HepG2 (cell line): ENCODE data around the gene AGAP1. TPM values are rescaled to one million over a fixed set of nuclear protein-coding genes. Genes with fewer than 3 reads are reported as not detected.

Source experiments
- ZBTB40 ChIP-seq, 2 experiments: fragments of 450-650 bp in 1 of 2; sonication (generic) in 1 of 2; formaldehyde crosslinking in 1 of 2; IDR thresholded peaks; 2 replicates each; pipeline versions ENCODE4 v1.6.1 to v1.8.0; 2016 to 2022; ENCODE audit warnings: antibody characterized with exemption in 1 of 2, mild to moderate bottlenecking in 1 of 2, missing genetic modification reagents in 1 of 2
- polyA plus RNA-seq, 8 experiments: library from polyadenylated mRNA; depleted of rRNA in 3 of 8; stranded (reverse) in 7 of 8; unstranded in 1 of 8; fragments of >200 nt; fragmentation: Illumina TruSeq in 4 of 8; extraction: Trizol in 4 of 8; gene quantifications; 2 replicates each; pipeline versions ENCODE4 v1.2.1 to v1.2.3, GENCODE V29; 2011 to 2016; ENCODE audit warnings: low read depth in 4 of 8, missing spikeins in 1 of 8, mixed read lengths in 1 of 8; ENCODE audit not compliant: insufficient read depth in 1 of 8
- total RNA-seq, 5 experiments: library from RNA; depleted of rRNA; stranded (reverse); fragments of >200 nt; fragmentation: Illumina TruSeq; extraction: Trizol; gene quantifications; 2 replicates each; pipeline ENCODE4 v1.2.3, GENCODE V29; 2016; ENCODE audit warnings: low read depth in 1 of 5

AGAP1 gene
- total and polyA plus RNA-seq, 2 of the 13 experiments (the other 11 are each of a cell fraction or from before 2014, with no cell fraction given), result 21.2 to 32.7 TPM

DNA sequence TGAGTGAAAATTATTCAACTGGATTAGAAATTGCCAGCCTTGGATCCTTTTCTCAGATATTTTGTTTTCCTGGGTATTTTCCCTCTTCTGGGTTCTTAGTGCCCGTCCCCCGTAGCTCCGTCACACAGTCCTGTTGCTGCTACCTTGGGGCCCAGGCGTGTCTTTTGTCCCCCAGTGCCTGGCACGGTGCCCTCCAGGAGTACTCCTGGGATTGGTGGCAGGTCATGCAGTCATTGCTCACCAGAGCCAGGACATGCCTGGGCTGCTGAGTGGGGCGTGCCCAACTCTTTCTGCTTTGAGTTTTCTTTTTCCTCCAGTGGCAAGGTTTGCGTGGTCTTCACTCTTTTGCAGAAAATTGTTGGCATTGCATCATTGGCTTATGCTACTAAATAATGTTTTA lies 275.2 kb downstream of the AGAP1 start (continued):
- TF ChIP-seq ZBTB40 (IDR thresholded peaks at IDR 0.05) (no peak), ZBTB40 (CRISPR knock-in tag; IDR thresholded peaks at IDR 0.05) (no peak)
